NCI-H345 treated with DMSO at 0.1 percent for 48 hours (cell line): ENCODE results near the gene KAT2A.

Experiments
- DNase-seq: peaks from one replicate; lab custom pipeline; 2025; ENCODE audit not compliant: unreplicated experiment; lab: John Stamatoyannopoulos, UW

KAT2A gene

GRCh38 chr17:42065201-42065600, 56.0 kb downstream of the KAT2A start:
- no peak for DNase-seq
